Measurements from ENCODE around the gene MAN1B1.

The MAN1B1 gene

GRCh38 chr9:137148242-137148641 is 61.5 kb downstream of the MAN1B1 start:
- no peak for DNase-seq

GRCh38 chr9:137148661-137149060 is 61.9 kb downstream of the MAN1B1 start:
- no peak for DNase-seq

GRCh38 chr9:137149363-137149762 is 62.6 kb downstream of the MAN1B1 start:
- DNase-seq, result no peak

DNA sequence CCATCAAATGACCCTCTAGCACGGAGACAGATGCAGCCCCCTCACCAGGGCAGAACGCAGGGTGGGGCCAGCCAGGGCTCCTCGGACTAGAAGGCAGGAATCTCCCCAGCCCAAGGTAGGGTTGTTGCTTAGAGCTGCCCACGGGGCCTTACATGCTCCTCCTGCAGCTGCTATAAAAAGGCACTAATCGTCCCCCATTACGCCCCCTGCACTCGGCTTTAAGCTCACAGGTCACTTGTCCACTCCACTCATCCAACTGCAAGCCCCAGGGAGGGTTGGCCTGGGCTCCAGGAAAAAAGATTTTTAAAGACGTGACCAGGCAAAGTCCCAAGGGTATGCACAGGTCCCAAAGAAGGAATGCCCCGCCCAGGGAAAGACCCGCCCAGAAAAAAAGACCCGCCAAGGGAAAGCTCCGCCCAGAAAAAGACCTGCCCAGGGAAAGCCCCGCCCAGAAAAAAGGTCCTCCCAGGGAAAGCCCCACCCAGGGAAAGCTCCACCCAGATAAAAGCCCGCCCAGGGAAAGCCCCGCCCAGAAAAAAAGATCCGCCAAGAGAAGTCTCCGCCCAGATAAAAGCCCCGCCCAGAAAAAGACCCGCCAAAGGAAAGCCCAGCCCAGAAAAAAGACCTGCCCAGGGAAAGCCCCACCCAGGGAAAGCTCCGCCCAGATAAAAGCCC is 63.3 kb downstream of the MAN1B1 start:
- no peak for DNase-seq

- DNase-seq, result no peak
Observed at GRCh38 chr9:137150617-137151457, 64.1 kb downstream of the MAN1B1 start.

- no peak for DNase-seq
Observed at GRCh38 chr9:137152844-137153405, 66.1 kb downstream of the MAN1B1 start.

- DNase-seq, result no peak
Observed at GRCh38 chr9:137156567-137157375, 70.0 kb downstream of the MAN1B1 start.

GRCh38 chr9:137157618-137158415 is 71.0 kb downstream of the MAN1B1 start:
- DNase-seq, result no peak

DNA sequence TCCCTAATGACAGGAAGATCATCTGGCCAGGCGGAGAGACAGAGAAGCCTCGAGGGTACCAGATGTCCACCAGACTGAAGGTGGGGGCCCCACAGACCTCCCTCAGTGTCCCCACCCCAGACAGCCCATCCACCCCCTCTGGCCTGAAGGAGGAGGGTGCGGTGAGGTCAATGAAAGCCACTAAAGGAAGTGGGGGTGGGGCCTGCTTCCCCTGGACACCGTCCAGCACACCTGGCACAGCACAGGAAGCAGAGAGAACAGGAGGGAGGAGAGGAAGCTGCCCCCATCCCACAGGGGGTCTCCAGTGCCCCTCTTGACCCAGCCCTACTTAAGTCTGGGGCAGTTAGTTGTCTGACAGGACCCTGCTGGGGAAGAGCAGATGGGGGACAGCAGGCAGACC is 71.8 kb downstream of the MAN1B1 start:
- no peak for DNase-seq

Measured in NCI-H2227 treated with DMSO at 0.1 percent for 48 hours (cell line).